Caki2 (cell line): ENCODE measurements around the gene SLC4A1. TPM values are rescaled to one million over a fixed set of nuclear protein-coding genes. Genes with fewer than 3 reads are reported as not detected.
"Not testable (repeated sequence)": the region's sequence is repeated elsewhere in the genome, so short reads cannot be mapped to it uniquely, and the experiment has no call there.

Experiments used
- DNase-seq: peaks from one replicate; pipeline ENCODE4 v3.0.0-alpha.2; 2015; ENCODE audit warnings: low read depth
- in situ Hi-C: cut with HindIII; loops from 2 replicates; pipeline ENCODE4 v1.10.0; 2016; ENCODE audit warnings: low sequenced_read_pairs, low pct_unique_long_range_greater_than_20kb, mixed read lengths
- total RNA-seq: library from RNA; depleted of rRNA; stranded (reverse); fragments of >200 nt; shearing (Covaris generic); gene quantifications from 2 replicates; pipeline ENCODE4 v1.2.3, GENCODE V29; 2014; ENCODE audit warnings: low replicate concordance

The SLC4A1 gene
- total RNA-seq, 1 experiment from 2014 or later = not detected

DNA sequence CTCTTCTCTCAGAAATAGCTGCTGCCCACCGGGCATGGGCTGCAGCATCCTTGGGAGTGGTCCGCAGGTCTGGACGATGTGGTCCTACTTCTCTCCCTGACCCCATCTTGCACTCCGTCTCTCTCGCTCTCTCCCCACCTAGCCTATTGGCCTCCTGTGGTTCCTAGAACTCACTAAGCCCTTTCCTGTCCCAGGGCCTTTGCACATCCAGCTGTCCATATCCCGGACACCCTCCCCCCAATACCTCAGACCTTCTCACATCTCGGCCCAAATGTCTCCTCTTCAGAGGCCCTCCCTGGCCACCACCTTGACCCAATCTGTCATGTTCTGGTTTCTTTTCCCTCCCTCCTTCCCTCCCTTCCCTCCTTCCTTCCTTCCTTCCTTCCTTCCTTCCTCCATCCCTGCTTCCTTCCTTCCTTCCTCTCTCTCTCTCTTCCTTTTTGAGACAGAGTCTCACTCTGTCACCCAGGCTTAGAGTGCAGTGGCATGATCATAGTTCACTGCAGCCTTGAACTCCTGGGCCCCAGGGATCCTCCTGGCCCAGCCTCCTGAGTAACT is 4.5 kb downstream of the SLC4A1 start:
- in situ Hi-C loops = no loop called here
- DNase-seq = no peak

DNA sequence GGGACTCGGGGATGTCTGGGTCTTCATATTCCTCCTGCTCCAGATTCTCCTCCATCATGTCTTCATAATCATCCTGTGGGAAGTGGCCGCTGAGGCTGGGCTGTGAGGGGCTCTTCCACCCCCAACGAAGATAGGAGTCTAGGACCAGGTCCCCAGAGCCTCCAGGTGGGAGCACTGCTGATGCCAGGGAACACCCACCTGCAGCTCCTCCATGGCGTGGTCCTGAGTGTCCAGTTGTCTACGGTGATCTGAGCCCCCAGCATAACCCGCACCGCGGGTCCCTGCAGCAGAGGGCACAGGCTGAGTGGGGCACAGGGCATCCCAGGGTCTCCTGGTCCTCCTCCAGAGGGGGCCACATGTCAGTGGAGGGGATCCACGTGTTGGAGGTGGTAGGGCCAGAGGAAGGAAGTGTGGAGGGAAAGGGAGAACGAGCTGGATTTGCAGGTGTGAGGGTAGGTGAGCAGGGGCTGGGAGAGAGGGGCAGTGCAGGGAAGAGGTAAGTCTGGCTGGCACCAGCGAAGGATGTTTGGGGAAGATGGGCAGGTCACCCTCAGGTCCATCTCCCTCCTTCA is 5.2 kb downstream of the SLC4A1 start:
- no peak for DNase-seq
- in situ Hi-C loops = no loop called here

DNA sequence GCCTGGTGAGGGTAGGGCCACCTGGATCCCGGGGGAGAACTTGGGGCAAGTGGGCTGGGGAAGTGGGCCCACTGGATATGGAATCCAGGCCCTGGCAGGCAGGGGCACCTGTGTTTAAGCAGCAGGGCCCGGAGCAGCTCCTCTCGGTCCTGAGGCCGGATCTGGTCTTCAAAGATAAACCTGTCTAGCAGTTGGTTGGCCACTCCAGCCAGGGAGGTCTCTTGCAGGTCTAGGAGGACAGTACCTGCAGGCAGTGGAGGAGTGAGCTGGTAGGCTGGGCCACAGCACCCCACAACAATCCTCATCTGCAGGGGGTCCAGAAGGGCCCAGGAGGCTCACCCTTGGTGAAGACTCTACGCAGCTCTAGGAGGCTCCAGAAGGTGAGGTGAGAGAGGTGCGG is 7.6 kb downstream of the SLC4A1 start:
- in situ Hi-C loops = no loop called here
- DNase-seq = no peak

DNA sequence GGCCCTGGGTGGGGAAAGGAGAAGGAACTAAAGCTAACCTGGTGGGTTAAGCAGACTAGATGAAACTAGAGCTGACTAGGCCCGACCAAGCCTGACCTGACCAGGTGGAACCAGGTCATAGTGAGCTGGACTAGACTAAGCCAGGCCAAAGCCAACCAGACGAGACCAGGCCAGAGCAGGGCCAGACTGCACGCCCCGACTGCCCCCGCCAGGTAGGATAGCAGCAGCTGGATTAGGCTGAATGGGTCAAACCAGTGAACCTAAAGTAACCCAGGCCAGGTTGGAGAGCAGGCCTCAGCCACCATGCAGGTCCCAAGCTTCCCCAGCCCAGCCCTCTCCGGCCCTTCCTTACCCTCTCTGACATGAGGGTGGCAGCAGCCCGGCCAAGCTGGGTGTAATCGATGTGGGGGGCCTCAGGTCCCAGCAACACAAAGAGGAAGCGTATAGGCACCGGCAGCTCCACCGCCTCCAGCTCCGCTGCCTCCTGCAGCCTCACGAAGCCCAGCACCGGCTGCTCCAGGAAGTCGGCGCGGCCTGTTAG is 9.1 kb downstream of the SLC4A1 start:
- no peak for DNase-seq
- in situ Hi-C loops = no loop called here

DNA sequence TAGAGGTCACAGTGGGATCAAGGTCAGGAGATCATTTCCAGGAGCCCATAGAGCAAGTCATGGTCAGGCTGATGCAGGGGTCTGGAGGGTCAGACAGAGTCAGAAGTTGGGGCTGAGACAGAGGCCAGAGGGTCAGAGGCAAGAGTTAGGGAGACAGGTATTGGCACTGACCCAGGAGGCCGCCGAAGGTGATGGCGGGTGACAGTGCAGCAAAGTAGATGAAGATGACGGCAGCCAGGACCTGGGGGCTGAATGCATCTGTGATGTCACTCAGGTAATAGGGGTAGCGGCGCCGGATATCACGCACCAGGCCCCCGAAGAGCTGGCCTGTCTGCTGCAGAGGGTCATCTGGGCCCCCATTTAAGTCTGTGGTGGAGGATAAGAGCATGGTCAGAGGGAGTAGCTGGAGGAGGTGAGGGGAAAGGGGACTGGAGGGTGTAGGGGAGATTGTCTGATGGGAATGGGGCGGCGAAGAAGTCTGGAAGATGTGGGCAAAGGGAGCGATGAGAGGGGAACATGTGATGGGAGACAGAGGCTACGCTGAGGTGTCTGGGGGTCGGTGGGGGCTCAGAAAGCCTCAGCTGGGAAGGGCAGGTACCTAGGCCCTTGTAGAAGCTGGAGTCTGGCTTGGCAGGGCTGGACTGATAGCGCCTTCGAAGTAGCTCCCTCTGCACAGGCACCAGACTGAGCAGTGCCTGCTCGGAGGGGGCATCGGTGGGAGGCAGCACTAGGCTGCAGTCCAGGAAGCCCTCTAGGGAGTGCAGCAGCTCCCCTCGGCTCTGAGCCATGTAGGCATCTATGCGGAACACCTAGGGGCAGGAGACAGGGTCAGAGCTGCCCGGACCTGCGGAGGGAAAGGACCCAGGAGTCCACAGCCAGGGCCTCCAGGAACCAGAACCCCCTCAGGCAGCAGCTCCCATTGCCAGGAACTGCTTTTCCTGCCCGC is 9.8 kb downstream of the SLC4A1 start:
- in situ Hi-C loops = no loop called here
- no peak for DNase-seq

DNA sequence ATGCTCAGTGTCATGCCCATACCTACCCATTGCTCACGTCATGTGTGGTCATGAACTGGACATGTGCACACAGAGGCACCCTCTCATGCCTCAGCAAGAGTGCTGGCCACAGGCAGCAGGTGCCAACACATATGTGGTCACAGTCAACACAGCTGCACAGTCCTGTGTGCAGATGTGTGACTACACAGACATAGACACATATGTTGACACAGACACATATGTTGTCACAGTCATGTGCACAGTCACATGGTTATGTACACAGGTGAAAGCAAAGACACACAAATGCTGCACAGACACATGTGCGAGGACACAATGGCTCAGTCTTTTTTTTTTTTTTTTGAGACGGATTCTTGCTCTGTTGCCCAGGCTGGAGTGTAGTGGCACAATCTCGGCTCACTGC is 11.3 kb downstream of the SLC4A1 start:
- no peak for DNase-seq
- in situ Hi-C loops = no loop called here

DNA sequence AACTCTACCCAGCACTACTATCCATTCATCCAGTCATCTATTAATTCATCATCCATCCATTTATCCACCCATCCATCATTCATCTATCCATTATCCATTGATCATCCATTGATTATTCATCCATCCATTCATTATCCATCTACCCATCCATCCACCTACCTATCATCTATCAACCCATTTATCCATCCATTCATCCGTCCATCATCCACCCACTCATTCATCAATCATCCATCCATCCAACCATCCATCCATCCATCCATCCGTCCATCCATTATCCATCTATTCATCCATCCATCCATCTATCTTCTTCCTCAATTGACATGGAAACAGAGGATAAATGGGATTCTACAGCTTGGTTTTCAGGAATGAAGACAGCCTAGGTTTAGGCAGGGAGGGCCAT is 12.0 kb downstream of the SLC4A1 start:
- in situ Hi-C loops = no loop called here

DNA sequence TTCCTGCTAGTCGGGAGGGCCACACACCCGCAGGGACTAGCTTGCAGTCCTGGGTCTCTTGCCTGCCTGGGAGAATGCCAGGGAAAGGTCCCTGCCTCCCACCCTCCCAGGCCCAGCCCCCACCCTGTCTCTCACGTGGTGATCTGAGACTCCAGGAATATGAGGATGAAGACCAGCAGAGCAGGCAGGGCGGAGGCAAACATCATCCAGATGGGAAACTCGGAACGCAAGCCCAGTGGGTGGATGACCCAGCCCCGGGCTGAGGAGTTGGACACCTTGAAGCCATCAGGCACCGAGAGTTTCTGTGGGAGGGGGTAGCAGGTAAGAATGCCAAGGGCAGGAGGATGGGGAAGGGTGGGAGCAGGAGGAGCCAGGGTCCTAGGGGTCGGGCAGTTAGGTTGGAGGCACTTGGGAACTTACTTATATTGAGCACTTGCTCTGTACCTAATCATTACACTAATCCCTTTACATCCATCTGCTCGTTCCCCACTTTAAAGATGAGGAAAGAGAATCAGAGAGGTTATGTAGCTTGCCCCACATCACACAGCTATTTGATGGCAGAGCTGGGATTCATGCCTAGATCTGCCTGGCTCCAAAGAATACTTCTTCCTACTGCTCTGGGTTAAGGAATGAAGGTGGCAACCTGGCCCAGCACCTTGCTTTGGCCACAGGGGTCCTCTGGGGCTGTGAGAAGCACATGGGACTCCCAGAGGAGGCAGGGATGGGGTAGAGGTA is 13.4 kb downstream of the SLC4A1 start:
- DNase-seq = no peak
- in situ Hi-C loops = no loop called here

More for the DNA sequence above, 12.0 kb downstream of the SLC4A1 start:
- no peak for DNase-seq

DNA sequence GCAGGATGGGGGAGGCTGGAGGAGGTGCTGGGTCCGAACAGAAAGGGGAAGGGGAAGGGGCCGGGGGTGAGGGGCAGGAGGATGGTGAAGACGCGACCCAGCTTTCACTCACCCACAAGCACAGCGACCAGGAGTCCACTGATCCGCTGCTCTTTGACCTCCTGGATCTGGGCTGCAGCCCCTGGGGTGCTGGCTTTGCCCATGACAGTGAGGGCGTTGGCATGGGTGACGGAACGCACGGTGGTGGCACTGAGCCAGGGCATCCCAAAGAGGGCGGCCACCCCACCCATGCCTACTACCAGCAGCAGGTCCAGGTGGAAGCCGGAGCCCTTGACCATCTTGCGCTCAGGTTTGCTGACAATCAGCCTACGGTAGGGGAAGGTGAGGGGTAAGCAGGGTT is 14.9 kb downstream of the SLC4A1 start:
- DNase-seq = no peak
- in situ Hi-C loops = no loop called here

DNA sequence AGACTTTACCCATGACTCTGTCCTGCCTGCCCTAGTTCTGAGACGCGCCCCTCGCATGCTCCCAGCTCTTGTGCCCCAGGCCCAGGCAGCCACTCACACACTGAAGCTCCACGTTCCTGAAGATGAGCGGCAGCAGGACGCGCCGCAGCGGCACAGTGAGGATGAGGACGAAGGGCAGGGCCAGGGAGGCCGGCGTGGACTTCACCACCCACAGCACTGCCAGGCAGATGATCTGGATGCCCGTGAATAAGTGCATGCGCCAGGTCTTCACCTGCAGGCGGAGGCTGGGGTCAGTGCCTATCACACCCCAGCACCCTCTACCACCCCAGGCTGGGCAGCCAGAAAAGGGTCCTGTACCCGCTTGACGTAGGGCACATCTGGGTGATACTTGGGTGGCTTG is 16.9 kb downstream of the SLC4A1 start:
- in situ Hi-C loops = no loop called here
- no peak for DNase-seq

DNA sequence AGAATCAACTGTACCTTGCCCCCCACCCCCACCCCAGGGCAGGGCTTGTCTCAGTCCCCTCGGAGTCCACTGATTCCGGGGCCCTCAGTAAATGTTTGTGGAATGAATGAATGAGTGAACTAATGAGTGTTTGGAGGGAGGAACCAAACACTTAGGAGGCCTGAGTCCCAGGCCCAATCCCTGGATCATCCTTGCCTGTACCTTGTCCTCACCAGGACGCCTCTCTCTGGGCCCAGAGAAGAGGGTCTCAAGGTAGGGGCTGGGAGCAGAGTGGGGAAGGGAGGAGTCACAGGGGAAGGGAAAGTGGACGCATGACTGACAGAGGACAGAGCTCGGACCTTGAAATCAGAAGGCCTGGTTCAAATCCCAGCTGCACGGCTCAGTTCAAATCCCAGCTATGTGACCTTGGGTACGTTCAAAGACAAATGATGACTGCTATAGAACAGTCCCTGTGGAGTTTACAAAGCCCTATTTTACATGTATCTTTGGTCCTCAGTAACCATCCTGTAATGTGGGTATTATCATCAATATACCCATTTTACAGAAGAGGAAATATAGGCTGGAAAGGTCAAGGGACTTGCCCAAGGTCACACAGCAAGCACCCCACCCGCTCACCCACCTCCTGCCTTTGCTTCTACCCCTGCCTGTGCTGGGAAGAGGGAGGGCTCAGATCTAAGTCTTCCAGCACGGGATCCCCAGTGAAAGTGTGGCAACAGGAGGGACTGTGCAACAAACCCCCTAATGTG is 18.3 kb downstream of the SLC4A1 start:
- in situ Hi-C loops = no loop called here
- no peak for DNase-seq

DNA sequence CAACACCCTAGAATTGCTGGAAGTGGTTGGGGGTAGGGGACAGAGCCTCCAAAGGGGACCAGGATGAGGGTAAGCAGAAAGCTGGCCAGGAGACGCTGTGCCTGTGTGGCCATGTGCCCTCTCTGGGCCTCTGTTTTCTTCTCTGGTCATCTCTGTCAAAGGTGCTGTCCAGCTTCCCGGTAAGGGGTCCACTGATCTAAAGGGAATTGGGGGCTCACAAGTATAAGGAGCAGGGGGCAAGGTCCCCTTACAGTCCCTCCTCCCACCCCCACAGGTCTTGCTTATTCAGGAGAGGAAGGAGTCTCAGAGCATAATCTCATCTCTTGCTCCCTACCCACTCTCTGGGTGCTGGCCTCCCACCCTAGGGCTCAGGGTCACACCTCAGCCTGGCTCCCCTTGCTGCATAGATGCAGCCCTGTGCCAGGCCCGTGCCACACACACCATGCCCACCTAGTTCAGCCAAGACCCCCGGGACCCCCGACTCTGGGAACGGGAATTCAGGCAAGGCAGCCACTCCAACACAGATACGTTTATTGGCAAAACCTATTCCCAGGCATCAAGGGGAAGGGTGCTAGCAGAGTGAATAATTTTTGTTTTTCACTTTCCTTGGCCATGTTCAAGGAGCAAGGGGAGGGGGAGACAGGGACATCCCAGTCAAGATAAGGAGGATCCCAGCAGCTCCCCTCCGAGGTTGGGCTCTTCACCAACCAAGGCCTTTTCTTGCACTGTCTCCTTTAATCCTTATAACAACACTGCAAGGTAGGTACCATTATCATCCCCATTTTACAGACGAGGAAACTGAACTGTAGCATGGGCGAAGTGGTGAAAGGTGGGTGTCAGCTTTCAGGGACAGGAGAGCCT is 19.8 kb downstream of the SLC4A1 start:
- no peak for DNase-seq
- in situ Hi-C loops = no loop called here

DNA sequence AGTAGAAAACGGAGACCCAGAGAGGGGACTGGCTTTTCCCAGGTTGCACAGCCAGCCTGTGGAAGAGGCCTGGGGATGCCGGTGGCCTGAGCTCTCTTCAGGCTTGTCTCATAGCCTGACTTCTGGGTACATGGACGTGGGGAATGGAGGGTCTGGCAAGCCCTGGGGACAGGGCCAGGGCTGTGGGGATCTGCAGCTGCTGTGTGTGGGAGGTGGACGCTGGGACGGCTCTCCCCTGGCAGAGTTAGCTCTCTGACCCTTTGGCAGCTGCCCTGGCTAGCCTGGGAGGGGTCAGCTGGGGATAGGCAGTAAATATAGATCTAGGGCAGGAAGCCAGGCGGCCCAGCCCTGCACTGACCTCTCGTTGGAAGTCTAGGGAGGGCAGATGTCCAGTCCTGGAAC is 20.5 kb downstream of the SLC4A1 start:
- in situ Hi-C loops = no loop called here
- no peak for DNase-seq

DNA sequence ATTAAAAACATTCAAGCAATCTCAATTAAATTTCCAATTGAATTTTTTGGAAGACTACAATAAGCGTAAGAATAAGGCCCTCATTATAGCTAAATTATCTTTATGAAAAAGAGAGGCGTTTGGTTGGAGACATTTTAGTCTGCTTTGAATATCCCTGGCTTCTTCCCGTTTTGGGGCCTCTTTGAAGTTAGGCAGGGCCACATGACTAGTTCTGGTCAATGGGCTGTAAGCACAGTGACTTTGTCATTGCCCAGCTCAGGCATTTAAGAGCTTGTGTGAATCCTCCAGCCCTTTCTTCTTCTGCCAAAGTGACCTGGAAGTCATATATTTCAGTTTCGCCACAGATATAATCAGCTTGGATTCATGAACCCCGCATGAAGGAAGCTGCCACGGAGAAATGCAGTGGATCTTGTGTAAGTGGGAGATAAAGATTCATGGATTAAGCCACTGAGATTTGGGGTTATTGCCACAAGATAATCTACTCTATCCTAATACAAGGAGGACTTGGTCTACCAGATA is 26.8 kb downstream of the SLC4A1 start:
- in situ Hi-C loops = no loop called here
- no peak for DNase-seq

DNA sequence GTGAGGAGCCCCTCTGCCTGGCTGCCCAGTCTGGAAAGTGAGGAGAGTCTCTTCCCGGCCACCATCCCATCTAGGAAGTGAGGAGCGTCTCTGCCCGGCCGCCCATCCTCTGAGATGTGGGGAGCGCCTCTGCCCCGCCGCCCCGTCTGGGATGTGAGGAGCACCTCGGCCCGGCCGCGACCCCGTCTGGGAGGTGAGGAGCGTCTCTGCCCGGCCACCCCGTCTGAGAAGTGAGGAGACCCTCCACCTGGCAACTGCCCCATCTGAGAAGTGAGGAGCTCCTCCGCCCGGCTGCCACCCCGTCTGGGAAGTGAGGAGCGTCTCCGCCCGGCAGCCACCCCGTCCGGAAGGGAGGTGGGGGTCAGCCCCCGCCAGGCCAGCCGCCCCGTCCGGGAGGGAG is 30.0 kb downstream of the SLC4A1 start:
- DNase-seq, in situ Hi-C loops: not testable (repeated sequence)

DNA sequence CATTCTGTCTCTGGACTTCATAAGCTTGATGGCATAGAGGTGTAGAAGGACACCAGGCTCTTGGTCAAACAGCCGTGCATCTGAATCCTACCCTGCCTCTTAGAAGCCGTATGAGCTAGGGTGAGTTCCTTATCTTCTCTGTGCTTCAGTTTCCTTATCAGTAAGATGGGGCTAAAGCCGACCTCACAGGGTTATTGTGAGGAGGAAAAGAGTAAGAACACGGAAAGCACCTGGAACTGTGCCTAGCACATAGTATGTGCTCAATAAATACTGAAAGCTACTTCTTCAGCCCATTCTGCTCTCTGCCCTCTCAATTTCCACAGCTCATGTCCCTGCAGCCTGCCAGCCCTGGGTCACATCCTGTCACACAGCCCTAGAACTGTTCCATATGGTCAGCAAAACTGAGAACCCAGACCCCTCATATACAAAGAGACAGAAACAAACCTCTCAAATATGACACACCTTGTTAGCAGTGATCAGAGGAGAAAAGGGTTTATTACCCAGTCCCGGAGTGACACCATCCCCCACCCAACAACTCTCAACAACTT is 31.4 kb downstream of the SLC4A1 start:
- DNase-seq = no peak
- in situ Hi-C loops = no loop called here

DNA sequence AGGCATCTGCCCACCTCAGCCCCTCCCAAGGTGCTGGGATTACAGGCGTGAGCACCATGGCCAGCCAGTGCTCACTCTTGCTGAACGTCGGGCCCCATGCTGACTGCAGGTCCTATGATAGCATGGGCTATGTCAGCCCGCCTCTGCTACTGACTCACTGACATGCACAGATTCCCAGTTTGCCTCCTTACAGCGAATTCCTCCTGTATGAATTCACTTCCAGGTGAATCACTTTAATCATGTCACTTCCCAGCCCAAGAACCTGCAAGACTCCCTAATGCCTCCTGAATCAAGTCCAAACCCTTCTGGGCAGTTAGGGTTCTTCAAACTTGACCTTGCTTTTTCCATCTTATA is 32.4 kb downstream of the SLC4A1 start:
- in situ Hi-C loops = no loop called here
- DNase-seq = no peak
